ENCODE measurements around the gene INO80E. TPM values are rescaled to one million over a fixed set of nuclear protein-coding genes. Genes with fewer than 3 reads are reported as not detected.

Gene INO80E
- total RNA-seq, 1 experiment from 2014 or later, result 94.1 TPM

- no peak overlapping the region for H3K4ac ChIP-seq (ENCODE audit: low read depth, low read length)
- peaks cover 2% of the 10 kb centered on the region; the same call in 1 of the 2 replicates for H3K4me1 ChIP-seq (ENCODE audit: insufficient read depth, low read length)
- no peaks in the 10 kb centered on the region for H3K79me2 ChIP-seq (ENCODE audit: insufficient read depth, low read length)
- peaks cover 5% of the 10 kb centered on the region for H3K23me2 ChIP-seq (ENCODE audit: insufficient read length, low read depth, low read length, poor library complexity, severe bottlenecking)
- WGBS (ENCODE audit: extremely low coverage, insufficient read length, low lambda C conversion rate), result no CpG with 5 or more reads among the region's 11 CpGs
- no peak overlapping the region for H4K5ac ChIP-seq (ENCODE audit: insufficient read length, low read depth, low read length)
- H4K20me1 ChIP-seq (ENCODE audit: control insufficient read depth, insufficient read depth, insufficient read length), result no peaks in the 10 kb centered on the region
- no peak overlapping the region for H3K23ac ChIP-seq (ENCODE audit: insufficient read length, low read depth, low read length)
- no peak overlapping the region for H3K4me2 ChIP-seq (ENCODE audit: insufficient read depth, insufficient read length, low read length)
- Mint-ChIP-seq H3K36me3 (ENCODE audit: insufficient read depth in 1 of 3, low read depth in 3 of 3) (peaks cover 16 to 32% (median 24%) of the 10 kb centered on the region in 3 experiments), H3K4me3 (no peak overlapping the region), H3K9me3 (no peaks in the 10 kb centered on the region; a peak in 1 of 5 replicates), H3K4me1 (peaks cover 0 to 24% of the 10 kb centered on the region in 2 experiments; a peak in 2 of 4 replicates), H3K27me3 (ENCODE audit: low read depth) (peaks cover 16% of the 10 kb centered on the region), H3K27ac (peak overlapping the region in 1 of 3 experiments; percentile 80; a peak in 1 of 7 replicates)
- TF ChIP-seq CTCF (conservative IDR thresholded peaks at IDR 0.05), result no peak
- H3K18ac ChIP-seq (ENCODE audit: insufficient read length, low read depth, low read length), result no peak overlapping the region
- no peak overlapping the region for H3K9ac ChIP-seq (ENCODE audit: extremely low read depth, insufficient read length, low read length)
- no peak overlapping the region for H2AFZ ChIP-seq (ENCODE audit: low read length)
- H2BK12ac ChIP-seq (ENCODE audit: insufficient read length, low read depth, low read length), result no peak overlapping the region
- no peak overlapping the region for H4K8ac ChIP-seq (replicated peaks; ENCODE audit: insufficient read length, low read depth, low read length)
- H3K14ac ChIP-seq (ENCODE audit: insufficient read depth, low read length), result no peak overlapping the region; the same call in 1 of the 2 replicates
- no peak overlapping the region for H3K56ac ChIP-seq (ENCODE audit: insufficient read length, low read depth, low read length)
- no peak overlapping the region for H2AK5ac ChIP-seq (ENCODE audit: insufficient read length, low read length)
- H4K91ac ChIP-seq (ENCODE audit: insufficient read length, low read depth, low read length), result no peak overlapping the region
- no peak overlapping the region for H3T11ph ChIP-seq (ENCODE audit: low read length)
- no peak overlapping the region for H2BK15ac ChIP-seq (ENCODE audit: low read depth, low read length)
- H3K9me3 ChIP-seq (ENCODE audit: control insufficient read depth, low read depth, low read length), result no peaks in the 10 kb centered on the region
- DNase-seq, result no peak
- H3K79me1 ChIP-seq (ENCODE audit: insufficient read depth, low read depth, low read length, poor library complexity, severe bottlenecking), result no peaks in the 10 kb centered on the region
- no peak overlapping the region for H2BK20ac ChIP-seq (ENCODE audit: low read depth, low read length, poor library complexity, severe bottlenecking)
- H2BK120ac ChIP-seq (ENCODE audit: low read depth, low read length, poor library complexity, severe bottlenecking), result no peak overlapping the region
- H3K27me3 ChIP-seq (ENCODE audit: insufficient read depth, low read length), result no peaks in the 10 kb centered on the region
- H3K27ac ChIP-seq (ENCODE audit: insufficient read length, low read depth, low read length), result no peak overlapping the region
- H2BK5ac ChIP-seq (ENCODE audit: insufficient read length, low read length), result no peak overlapping the region
These were observed 8.8 kb downstream of the INO80E start for GRCh38 chr16:30004811-30005242.
